NCI-H748 treated with DMSO at 0.1 percent for 48 hours (cell line): ENCODE data around the gene EDNRB.
"Not testable (repeated sequence)": the region's sequence is repeated elsewhere in the genome, so short reads cannot be mapped to it uniquely, and the experiment has no call there.

Experiments
- DNase-seq: peaks from one replicate; lab custom pipeline; 2025; lab: John Stamatoyannopoulos, UW

EDNRB gene

DNA sequence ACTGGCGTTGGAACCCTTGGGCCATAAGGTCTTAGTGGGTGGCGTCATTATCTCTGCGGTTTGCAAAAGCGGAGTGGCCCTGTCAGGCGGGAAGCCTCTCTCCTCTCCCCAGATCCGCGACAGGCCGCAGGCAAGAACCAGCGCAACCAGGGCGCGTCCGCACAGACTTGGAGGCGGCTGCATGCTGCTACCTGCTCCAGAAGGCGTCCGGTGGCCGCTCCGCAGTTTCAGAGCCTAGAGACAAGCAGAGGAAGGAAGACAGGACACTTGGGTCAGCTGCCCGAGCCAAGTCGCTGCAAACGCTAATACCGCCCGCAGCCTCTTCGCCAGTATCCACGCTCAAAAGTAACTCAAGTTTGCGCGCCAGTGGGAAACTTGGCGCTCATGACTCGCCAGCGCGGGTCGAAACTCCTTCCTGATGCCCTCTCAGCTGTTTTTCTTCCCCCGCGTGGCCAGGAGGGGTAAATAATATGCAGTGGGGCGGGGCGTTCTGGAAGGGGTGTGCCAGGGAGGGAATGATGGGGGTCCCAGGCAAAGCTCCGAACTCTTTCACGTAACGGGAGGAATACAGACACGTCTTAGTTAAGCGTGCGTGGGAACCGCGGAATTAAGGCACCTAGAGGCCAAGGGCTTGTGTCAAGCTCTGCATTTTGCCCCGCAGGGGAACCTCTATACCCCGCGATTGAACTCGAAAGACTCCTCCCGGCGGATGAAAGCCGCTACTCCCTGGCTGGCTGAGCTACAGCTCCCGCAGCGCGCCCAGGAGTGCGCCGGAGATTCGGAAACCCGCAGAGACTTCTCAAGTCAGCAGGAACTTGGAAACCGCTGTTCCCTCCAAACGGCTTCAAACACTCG is at the start of gene EDNRB:
TSS of gene EDNRB (minus strand) at position 441 of the 855 bp plus-strand sequence. CDS start at position 183, 258 bp downstream.
- no peak for DNase-seq

DNA sequence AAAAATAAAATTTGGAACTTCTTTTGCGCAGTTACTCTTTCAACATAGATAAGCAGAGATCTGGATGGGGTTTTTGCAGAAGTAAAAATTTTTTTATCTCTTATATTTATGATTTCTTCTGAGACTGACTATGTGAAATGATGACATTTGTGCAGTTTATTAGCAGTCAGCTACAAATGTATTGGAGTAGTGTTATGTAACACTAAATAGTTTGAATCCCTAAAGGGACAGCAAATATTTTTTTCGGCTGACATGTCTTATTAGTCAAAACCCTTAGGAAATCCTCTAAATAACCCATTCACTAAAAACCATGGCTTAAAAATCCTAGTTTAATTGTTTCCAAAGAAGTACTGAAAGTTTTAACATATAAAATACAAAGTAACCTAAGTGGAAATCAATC is 48.0 kb upstream of the EDNRB start:
- DNase-seq: no peak

- DNase-seq: no peak
Measured at GRCh38 chr13:77952737-77953136, 34.1 kb upstream of the EDNRB start.

- DNase-seq: no peak
Measured at GRCh38 chr13:77952276-77952675, 33.6 kb upstream of the EDNRB start.

- DNase-seq: no peak
Measured at GRCh38 chr13:77946522-77946921, 27.9 kb upstream of the EDNRB start.

DNA sequence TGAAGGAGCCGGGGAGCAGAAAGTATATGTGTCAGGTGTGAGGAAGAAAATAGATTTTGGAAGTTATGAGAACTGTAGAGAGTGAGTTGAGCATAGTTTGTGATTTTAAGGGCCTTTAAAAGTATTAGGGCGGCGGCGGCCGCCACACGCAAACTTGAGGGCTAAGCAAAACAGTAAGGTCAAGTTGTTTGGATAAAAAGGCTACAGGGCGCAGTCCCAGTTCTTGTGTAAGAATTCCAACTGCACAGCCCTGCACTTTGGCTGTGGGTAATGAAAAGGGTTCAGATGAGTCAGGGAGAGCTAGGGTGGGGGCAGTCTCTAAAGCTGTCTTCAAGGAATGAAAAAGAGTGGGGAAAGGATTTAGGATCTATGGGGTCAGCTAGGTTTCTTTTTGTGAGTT is 16.4 kb upstream of the EDNRB start:
- not testable (repeated sequence) for DNase-seq

- DNase-seq: no peak
Measured at GRCh38 chr13:77930430-77930829, 11.8 kb upstream of the EDNRB start.

- DNase-seq: no peak
Measured at GRCh38 chr13:77928909-77929308, 10.3 kb upstream of the EDNRB start.

- no peak for DNase-seq
Measured at GRCh38 chr13:77925616-77926015, 7.0 kb upstream of the EDNRB start.

GRCh38 chr13:77919921-77920294 is 1.3 kb upstream of the EDNRB start:
- no peak for DNase-seq

DNA sequence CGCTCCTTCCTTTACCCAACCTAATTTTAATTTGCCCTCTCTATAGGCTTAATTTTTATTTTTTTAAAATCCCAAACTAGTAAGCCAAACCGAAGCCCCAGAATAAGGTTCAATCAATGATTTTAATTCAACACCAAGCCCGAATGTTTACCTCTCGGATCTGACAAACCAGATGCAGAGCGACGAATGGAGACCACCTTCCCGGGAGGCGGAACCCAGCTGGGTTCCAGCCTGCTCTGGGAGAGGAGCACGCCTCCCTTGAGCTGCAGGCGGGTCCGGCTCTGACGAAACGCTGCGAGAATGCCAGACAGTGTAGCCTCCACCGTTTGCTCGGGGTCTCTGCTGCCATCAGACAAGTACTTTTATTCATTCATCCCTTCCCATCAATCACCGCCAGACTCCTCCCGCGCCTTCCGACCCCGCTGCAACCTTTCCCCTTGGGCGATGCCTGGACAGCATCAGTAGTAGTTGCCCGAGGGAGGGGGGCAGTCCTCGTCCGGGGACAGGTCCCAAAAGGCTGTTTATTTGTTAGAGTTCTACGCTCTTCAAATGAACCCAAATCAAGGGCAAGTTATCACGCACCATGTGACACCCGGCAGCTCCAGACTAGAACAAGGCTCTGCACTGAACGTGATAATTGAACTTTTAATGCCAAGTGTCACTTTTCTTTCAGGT is 752 bp upstream of the EDNRB start:
- no peak for DNase-seq

- no peak for DNase-seq
Measured at GRCh38 chr13:77916488-77916887, 2.1 kb downstream of the EDNRB start.

- no peak for DNase-seq
Measured at GRCh38 chr13:77915686-77916085, 2.9 kb downstream of the EDNRB start.

DNA sequence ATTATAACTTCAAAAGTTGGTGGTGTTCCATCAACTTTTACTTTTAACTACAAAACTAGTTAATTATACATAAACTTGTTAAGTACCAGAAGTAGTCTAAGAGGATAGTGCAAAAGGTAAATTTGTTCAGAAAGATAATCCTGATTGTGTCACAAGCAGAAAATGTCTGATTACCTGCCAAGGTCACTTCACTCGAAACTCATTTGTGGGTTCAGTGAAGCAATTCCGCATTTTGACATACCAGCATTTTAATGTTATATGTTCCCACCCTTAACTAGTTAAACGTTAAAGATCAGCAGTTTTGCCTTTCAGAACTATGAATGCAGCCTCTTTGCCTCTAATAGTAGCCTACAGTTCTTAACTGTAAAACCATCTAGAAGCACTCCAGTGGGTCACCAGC is 5.6 kb downstream of the EDNRB start:
- DNase-seq: no peak

DNA sequence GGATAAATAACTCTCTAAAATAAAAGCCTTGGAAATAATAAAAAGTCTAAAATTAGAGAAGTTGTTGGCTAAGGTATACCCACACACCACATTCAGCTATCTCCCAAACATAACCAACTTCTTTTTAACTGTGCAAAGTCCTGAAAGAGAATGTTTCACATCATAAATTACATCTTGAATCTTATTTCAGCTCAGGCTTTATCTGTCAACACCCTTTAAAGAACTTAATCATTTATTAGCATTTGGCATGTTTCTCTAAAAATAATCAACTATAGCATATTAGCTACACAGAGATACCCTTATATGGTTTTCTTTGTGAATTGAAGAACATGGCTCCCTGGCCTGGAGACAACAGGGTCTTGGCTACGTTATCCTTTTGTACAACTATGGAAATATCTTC is 6.9 kb downstream of the EDNRB start:
- DNase-seq: no peak

- no peak for DNase-seq
Measured at GRCh38 chr13:77909827-77910226, 8.8 kb downstream of the EDNRB start.

DNA sequence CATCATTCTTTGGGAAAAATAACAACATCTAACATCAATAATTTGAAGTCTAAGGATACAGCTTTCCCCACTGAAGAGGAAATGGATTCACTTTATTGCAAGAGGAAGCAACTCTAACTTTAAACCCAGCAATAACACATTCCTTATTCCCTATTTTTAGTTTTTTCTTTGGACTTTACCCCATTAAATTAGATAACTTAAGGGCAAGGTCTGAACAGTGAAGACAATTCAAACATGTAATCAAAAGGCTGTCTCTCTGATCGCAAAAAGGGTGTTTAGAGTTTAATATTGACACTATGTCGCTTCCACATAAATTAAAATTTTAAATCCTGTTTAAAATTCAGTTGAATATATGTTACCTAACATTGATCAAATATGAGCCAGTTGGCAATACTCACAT is 10.1 kb downstream of the EDNRB start:
- DNase-seq: no peak

- DNase-seq: no peak
Measured at GRCh38 chr13:77907666-77908341, 10.8 kb downstream of the EDNRB start.

DNA sequence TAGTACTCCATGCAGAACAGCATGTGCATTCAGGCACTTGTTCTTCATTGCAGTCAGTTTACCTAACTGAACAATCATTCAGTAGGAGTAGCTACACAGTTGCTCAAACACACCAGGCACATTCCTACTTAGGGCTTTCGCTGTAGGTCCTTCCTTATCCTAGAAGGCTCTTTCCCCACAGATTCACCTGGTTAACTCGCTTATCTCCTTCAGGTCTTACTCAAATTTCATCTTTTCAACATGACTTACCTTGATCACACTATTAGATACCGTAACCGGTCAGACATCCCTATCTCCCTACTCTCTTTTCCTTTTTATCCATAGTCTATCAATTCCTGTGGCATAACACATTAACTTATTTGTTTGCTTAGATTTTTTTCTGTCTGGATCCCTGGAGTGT is 14.6 kb downstream of the EDNRB start:
- no peak for DNase-seq

- DNase-seq: no peak
Measured at GRCh38 chr13:77903435-77903834, 15.2 kb downstream of the EDNRB start.

GRCh38 chr13:77902319-77902963 is 16.2 kb downstream of the EDNRB start:
- no peak for DNase-seq

- no peak for DNase-seq
Measured at GRCh38 chr13:77898097-77898496, 20.5 kb downstream of the EDNRB start.
